Osteoblast (primary cell): ENCODE results near the gene SLC30A4. TPM values are rescaled to one million over a fixed set of nuclear protein-coding genes. Genes with fewer than 3 reads are reported as not detected.

Experiments
- DNase-seq: peaks from one replicate; pipeline ENCODE4 v3.0.0; 2011; ENCODE audit warnings: low spot score, mixed read lengths; ENCODE audit not compliant: insufficient read length; ENCODE audit errors: missing footprints
- H2AFZ ChIP-seq: 2 replicates; pipeline ENCODE4 v1.6.0; 2011; ENCODE audit warnings: mild to moderate bottlenecking, low read length
- H3K27ac ChIP-seq: 2 replicates; pipeline ENCODE4 v1.5.1; 2011; ENCODE audit warnings: mild to moderate bottlenecking, low read depth, low read length, moderate library complexity
- H3K27me3 ChIP-seq: 2 replicates; pipeline ENCODE4 v1.6.0; 2012; ENCODE audit warnings: mild to moderate bottlenecking, control low read depth, inconsistent platforms, low read length, moderate library complexity; ENCODE audit not compliant: insufficient read depth
- H3K36me3 ChIP-seq: 2 replicates; pipeline ENCODE4 v1.5.1; 2011; ENCODE audit warnings: mild to moderate bottlenecking, low read length, control low read depth, moderate library complexity; ENCODE audit not compliant: insufficient read depth
- H3K4me1 ChIP-seq: 2 replicates; pipeline ENCODE4 v1.5.1; 2011; ENCODE audit warnings: mild to moderate bottlenecking, low read length, control low read depth, moderate library complexity; ENCODE audit not compliant: insufficient read depth
- H3K4me2 ChIP-seq: 2 replicates; pipeline ENCODE4 v1.6.0; 2011; ENCODE audit warnings: mild to moderate bottlenecking, low read length; ENCODE audit not compliant: insufficient read depth
- H3K4me3 ChIP-seq: fragments of 200-600 bp; sonication (generic); 3 replicates; pipeline ENCODE4 v1.5.1; 2012; ENCODE audit warnings: mild to moderate bottlenecking, low read length, inconsistent platforms; ENCODE audit not compliant: insufficient read depth
- H3K79me2 ChIP-seq: 2 replicates; pipeline ENCODE4 v1.6.0; 2012; ENCODE audit warnings: mild to moderate bottlenecking, low read length, control low read depth, inconsistent platforms; ENCODE audit not compliant: insufficient read depth
- H3K9me3 ChIP-seq: 2 replicates; pipeline ENCODE4 v1.5.1; 2011; ENCODE audit warnings: low read depth, low read length, control low read depth
- H4K20me1 ChIP-seq: 2 replicates; pipeline ENCODE4 v1.6.0; 2012; ENCODE audit warnings: mild to moderate bottlenecking, low read length, control low read depth; ENCODE audit not compliant: insufficient read depth
- CTCF ChIP-seq: IDR thresholded peaks from 2 replicates; pipeline ENCODE4 v1.5.1; 2011; ENCODE audit warnings: mild to moderate bottlenecking, low read depth, low read length, moderate library complexity; ENCODE audit errors: extremely low read depth
- total RNA-seq: library from RNA; depleted of rRNA; stranded (reverse); fragments of >200 nt; gene quantifications from 2 replicates; pipeline ENCODE4 v1.2.3, GENCODE V29; 2012

SLC30A4 gene
- total RNA-seq, 1 donor = 19.5 TPM

- no peak for DNase-seq
- no peak overlapping the region for H3K27ac ChIP-seq
- H3K4me1 ChIP-seq = no peaks in the 10 kb centered on the region
- H3K4me3 ChIP-seq = no peak overlapping the region
- no peak for TF ChIP-seq CTCF
- H3K79me2 ChIP-seq = no peaks in the 10 kb centered on the region
- no peak overlapping the region for H2AFZ ChIP-seq
- H4K20me1 ChIP-seq = no peaks in the 10 kb centered on the region
- no peaks in the 10 kb centered on the region for H3K36me3 ChIP-seq
- H3K4me2 ChIP-seq = no peak overlapping the region
- no peaks in the 10 kb centered on the region for H3K9me3 ChIP-seq
- H3K27me3 ChIP-seq = no peaks in the 10 kb centered on the region
Observed at GRCh38 chr15:45486317-45486716, 36.2 kb downstream of the SLC30A4 start.

GRCh38 chr15:45481135-45481534 lies 41.4 kb downstream of the SLC30A4 start:
- Histone ChIP-seq H2AFZ (no peak overlapping the region), H3K27me3 (no peaks in the 10 kb centered on the region), H3K4me1 (no peaks in the 10 kb centered on the region), H3K4me2 (no peak overlapping the region), H4K20me1 (no peaks in the 10 kb centered on the region), H3K4me3 (no peak overlapping the region), H3K36me3 (no peaks in the 10 kb centered on the region), H3K79me2 (no peaks in the 10 kb centered on the region), H3K27ac (no peak overlapping the region), H3K9me3 (no peaks in the 10 kb centered on the region)
- no peak for DNase-seq
- TF ChIP-seq CTCF = no peak

GRCh38 chr15:45476410-45476809 lies 46.1 kb downstream of the SLC30A4 start:
- Histone ChIP-seq H2AFZ (no peak overlapping the region), H3K9me3 (no peaks in the 10 kb centered on the region), H3K4me2 (no peak overlapping the region), H3K27me3 (no peaks in the 10 kb centered on the region), H3K79me2 (no peaks in the 10 kb centered on the region), H3K4me1 (no peaks in the 10 kb centered on the region), H4K20me1 (no peaks in the 10 kb centered on the region), H3K27ac (no peak overlapping the region), H3K36me3 (no peaks in the 10 kb centered on the region), H3K4me3 (no peak overlapping the region)
- peak; percentile 26 for DNase-seq
- TF ChIP-seq CTCF = no peak

GRCh38 chr15:45474799-45475198 lies 47.8 kb downstream of the SLC30A4 start:
- TF ChIP-seq CTCF = no peak

More at GRCh38 chr15:45474799-45475198, 47.8 kb downstream of the SLC30A4 start:
- no peaks in the 10 kb centered on the region for H3K36me3 ChIP-seq
- H2AFZ ChIP-seq = no peak overlapping the region
- DNase-seq = peak; percentile 5
- H3K4me2 ChIP-seq = no peak overlapping the region
- no peak overlapping the region for H3K27ac ChIP-seq
- H3K4me3 ChIP-seq = no peak overlapping the region
- no peaks in the 10 kb centered on the region for H3K27me3 ChIP-seq
- no peaks in the 10 kb centered on the region for H3K79me2 ChIP-seq
- H3K9me3 ChIP-seq = no peaks in the 10 kb centered on the region
- no peaks in the 10 kb centered on the region for H4K20me1 ChIP-seq
- H3K4me1 ChIP-seq = no peaks in the 10 kb centered on the region
